DMS153 treated with DMSO at 0.1 percent for 48 hours (cell line): ENCODE data around the gene STAP1.
"Not testable (repeated sequence)": the region's sequence is repeated elsewhere in the genome, so short reads cannot be mapped to it uniquely, and the experiment has no call there.

ENCODE experiments used
- DNase-seq: peaks from one replicate; lab custom pipeline; 2025; ENCODE audit not compliant: unreplicated experiment; lab: John Stamatoyannopoulos, UW

The STAP1 gene

GRCh38 chr4:67615119-67615518 lies 56.6 kb downstream of the STAP1 start:
- no peak for DNase-seq

DNA sequence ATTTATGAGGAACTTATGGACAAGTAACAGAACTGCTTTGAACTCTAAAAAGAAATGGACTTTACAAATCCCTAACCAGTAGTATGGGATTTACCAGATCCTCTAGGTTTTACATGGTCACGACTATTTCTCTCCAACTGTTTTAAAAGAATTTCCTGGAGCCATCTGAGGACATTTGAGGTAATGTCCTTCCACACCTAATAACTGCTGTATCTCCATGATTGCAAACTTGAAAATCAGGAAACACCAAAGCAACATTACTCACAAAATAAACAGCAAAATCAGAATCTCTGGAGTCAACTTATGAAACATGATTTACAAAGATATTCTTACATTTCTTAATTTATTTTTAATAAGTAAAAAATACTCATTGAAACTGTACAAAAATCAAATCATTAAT lies 58.0 kb downstream of the STAP1 start:
- no peak for DNase-seq

- no peak for DNase-seq
These were observed 66.4 kb downstream of the STAP1 start for GRCh38 chr4:67624939-67625338.

- no peak for DNase-seq
These were observed 74.0 kb downstream of the STAP1 start for GRCh38 chr4:67632492-67632891.

GRCh38 chr4:67634741-67635140 lies 76.2 kb downstream of the STAP1 start:
- no peak for DNase-seq

DNA sequence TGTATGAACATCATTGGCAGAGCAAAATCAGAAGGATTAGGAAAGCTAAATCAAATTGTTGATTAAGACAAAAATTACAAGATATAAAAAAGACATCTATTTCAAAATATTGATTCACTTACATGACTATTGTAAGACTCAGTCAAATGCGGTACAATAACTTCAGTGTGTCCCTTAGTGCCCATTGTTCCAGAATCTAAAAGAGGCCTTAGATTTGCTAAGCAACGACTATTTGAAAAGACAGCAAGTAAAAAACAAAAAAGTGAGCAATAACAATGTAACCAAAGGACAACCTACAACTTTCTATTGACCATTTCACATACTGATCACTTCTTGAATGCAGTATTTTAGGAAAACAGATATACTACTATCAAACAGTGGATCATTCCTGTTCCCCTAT lies 76.8 kb downstream of the STAP1 start:
- DNase-seq = no peak

- not testable (repeated sequence) for DNase-seq
These were observed 78.5 kb downstream of the STAP1 start for GRCh38 chr4:67636978-67637377.

DNA sequence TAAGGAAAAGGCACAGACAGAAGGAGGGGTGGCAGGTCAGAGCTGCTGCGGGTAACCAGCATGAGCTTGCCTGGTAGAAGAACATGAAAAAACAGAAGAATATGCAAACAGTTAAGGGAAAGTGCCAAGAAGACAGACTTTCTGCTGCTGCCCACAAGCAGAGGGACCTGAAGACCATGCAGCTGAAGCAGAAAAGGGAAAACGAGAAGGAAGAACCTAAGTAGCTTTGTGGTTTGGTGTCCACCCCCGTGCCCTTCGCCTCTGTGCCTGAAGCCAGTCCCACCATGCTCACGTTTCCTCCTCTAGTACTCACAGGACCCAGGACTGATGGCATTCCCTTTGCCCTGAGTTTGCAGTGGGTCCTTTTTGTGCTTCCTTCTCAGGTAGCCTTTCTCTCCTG lies 79.6 kb downstream of the STAP1 start:
- DNase-seq = no peak

DNA sequence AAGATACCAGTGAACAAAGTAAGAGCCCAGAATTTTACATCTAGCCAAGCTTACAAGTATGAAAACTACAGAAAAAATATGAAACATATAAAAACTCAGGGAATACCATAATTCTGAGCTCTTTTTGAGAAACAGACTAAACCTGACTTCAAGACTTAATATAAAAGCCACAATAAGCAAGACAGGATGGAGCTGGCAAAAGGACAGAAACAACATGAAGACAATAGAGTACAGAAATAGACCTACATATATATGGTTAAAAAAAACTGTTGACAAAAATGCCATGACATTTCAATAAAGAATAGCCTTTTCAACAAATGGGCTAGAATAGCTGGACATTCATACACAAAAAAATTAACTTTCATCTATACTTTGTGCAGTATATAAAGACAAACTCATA lies 93.0 kb downstream of the STAP1 start:
- no peak for DNase-seq
